ENCODE measurements around the gene LAMTOR2.

Gene LAMTOR2

GRCh38 chr1:156076609-156077429 is 22.2 kb downstream of the LAMTOR2 start:
- DNase-seq, result no peak

GRCh38 chr1:156077430-156077760 is 22.8 kb downstream of the LAMTOR2 start:
- no peak for DNase-seq

GRCh38 chr1:156078728-156079127 is 24.1 kb downstream of the LAMTOR2 start:
- DNase-seq, result no peak

- no peak for DNase-seq
Measured at GRCh38 chr1:156079762-156080161, 25.2 kb downstream of the LAMTOR2 start.

- DNase-seq, result no peak
Measured at GRCh38 chr1:156080241-156080862, 25.8 kb downstream of the LAMTOR2 start.

- no peak for DNase-seq
Measured at GRCh38 chr1:156080863-156081179, 26.2 kb downstream of the LAMTOR2 start.

GRCh38 chr1:156081180-156081916 is 26.8 kb downstream of the LAMTOR2 start:
- no peak for DNase-seq

GRCh38 chr1:156081917-156082308 is 27.3 kb downstream of the LAMTOR2 start:
- no peak for DNase-seq

- DNase-seq, result peak; percentile 15
Measured at GRCh38 chr1:156082309-156083091, 27.9 kb downstream of the LAMTOR2 start, which contains the start of gene MEX3A. Gene MEX3A (minus strand): TSS chr1:156082465. CDS start chr1:156081998, 467 bp downstream.

- no peak for DNase-seq
Measured at GRCh38 chr1:156083800-156084790, 29.5 kb downstream of the LAMTOR2 start.

- DNase-seq, result no peak
Measured at GRCh38 chr1:156086256-156086662, 31.7 kb downstream of the LAMTOR2 start.

- DNase-seq, result no peak
Measured at GRCh38 chr1:156089704-156090103, 35.1 kb downstream of the LAMTOR2 start.

GRCh38 chr1:156090138-156090839 is 35.7 kb downstream of the LAMTOR2 start:
- DNase-seq, result no peak

- DNase-seq, result peak; percentile 71
Measured at GRCh38 chr1:156090840-156091188, 36.2 kb downstream of the LAMTOR2 start.

- no peak for DNase-seq
Measured at GRCh38 chr1:156091610-156092009, 37.0 kb downstream of the LAMTOR2 start.

GRCh38 chr1:156095906-156096508 is 41.4 kb downstream of the LAMTOR2 start:
- DNase-seq, result no peak

- DNase-seq, result peak; percentile 88
Measured at GRCh38 chr1:156096640-156097391, 42.2 kb downstream of the LAMTOR2 start.

- no peak for DNase-seq
Measured at GRCh38 chr1:156097499-156098178, 43.1 kb downstream of the LAMTOR2 start.

- DNase-seq, result no peak
Measured at GRCh38 chr1:156098784-156099183, 44.2 kb downstream of the LAMTOR2 start.

All from NK-92 treated with Interleukin-12 subunit alpha and Interleukin-12 subunit beta, amount 100 ng/mL, for 24 hours (cell line).